ENCODE measurements around the gene CRIP2. TPM values are rescaled to one million over a fixed set of nuclear protein-coding genes. Genes with fewer than 3 reads are reported as not detected.

The CRIP2 gene
- total RNA-seq, 1 experiment from 2014 or later = 1.5 TPM

DNA sequence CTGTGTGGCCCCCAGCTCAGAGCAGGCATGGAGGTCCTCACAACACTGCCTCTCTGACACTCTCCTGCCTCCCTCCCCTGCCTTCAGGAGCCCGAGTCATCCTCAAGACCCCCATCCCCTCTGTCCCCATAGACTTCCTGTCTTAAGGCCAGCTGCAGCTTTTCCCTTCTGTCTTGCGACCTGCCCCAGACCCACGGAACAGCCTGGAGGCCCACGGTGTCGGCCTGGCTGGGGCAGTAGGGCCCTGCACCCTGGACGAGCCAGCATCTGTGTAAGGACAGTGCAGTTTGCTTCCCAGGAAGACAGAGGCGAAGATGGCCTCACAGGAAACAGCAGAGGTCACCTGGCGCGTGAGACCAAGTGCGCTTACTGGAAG lies 26.1 kb downstream of the CRIP2 start:
- ChIA-PET POLR2A (no interaction called here), CTCF (no interaction called here)
- Histone ChIP-seq H3K9me3 (no peaks in the 10 kb centered on the region), H3K36me3 (ENCODE audit: control insufficient read depth, insufficient read depth, low read length) (no peaks in the 10 kb centered on the region), H3K27me3 (replicated peaks; ENCODE audit: control insufficient read depth, insufficient read depth, low read length) (no peaks in the 10 kb centered on the region), H3K4me1 (no peaks in the 10 kb centered on the region), H3K4me3 (ENCODE audit: low read depth, low read length) (no peak overlapping the region)
- no peaks in the 10 kb centered on the region for H3K4me1 Mint-ChIP-seq (ENCODE audit: low read depth, unreplicated experiment)
- TF ChIP-seq, protein P1, sequence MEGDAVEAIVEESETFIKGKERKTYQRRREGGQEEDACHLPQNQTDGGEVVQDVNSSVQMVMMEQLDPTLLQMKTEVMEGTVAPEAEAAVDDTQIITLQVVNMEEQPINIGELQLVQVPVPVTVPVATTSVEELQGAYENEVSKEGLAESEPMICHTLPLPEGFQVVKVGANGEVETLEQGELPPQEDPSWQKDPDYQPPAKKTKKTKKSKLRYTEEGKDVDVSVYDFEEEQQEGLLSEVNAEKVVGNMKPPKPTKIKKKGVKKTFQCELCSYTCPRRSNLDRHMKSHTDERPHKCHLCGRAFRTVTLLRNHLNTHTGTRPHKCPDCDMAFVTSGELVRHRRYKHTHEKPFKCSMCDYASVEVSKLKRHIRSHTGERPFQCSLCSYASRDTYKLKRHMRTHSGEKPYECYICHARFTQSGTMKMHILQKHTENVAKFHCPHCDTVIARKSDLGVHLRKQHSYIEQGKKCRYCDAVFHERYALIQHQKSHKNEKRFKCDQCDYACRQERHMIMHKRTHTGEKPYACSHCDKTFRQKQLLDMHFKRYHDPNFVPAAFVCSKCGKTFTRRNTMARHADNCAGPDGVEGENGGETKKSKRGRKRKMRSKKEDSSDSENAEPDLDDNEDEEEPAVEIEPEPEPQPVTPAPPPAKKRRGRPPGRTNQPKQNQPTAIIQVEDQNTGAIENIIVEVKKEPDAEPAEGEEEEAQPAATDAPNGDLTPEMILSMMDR (IDR thresholded peaks at IDR 0.05; ENCODE audit: insufficient read depth in 1 of 2, low read depth in 1 of 2, low read length in 1 of 2, severe bottlenecking in 1 of 2, unreplicated experiment in 1 of 2) = no peak
- H3K36me3 Mint-ChIP-seq (ENCODE audit: insufficient read depth, unreplicated experiment) = peaks cover 34% of the 10 kb centered on the region
- BruUV-seq (replicated peaks) = no TSS peak
- no peak overlapping the region for H3K27ac Mint-ChIP-seq (ENCODE audit: unreplicated experiment)
- H3K27me3 Mint-ChIP-seq (ENCODE audit: insufficient read depth, unreplicated experiment) = peaks cover 2% of the 10 kb centered on the region
- no peak for DNase-seq
- no peak overlapping the region for H3K4me3 Mint-ChIP-seq (ENCODE audit: unreplicated experiment)
- intact Hi-C loops (cut with micrococcal nuclease; ENCODE audit: unreplicated experiment) = no loop called here
- no peaks in the 10 kb centered on the region for H3K9me3 Mint-ChIP-seq (ENCODE audit: unreplicated experiment)

DNA sequence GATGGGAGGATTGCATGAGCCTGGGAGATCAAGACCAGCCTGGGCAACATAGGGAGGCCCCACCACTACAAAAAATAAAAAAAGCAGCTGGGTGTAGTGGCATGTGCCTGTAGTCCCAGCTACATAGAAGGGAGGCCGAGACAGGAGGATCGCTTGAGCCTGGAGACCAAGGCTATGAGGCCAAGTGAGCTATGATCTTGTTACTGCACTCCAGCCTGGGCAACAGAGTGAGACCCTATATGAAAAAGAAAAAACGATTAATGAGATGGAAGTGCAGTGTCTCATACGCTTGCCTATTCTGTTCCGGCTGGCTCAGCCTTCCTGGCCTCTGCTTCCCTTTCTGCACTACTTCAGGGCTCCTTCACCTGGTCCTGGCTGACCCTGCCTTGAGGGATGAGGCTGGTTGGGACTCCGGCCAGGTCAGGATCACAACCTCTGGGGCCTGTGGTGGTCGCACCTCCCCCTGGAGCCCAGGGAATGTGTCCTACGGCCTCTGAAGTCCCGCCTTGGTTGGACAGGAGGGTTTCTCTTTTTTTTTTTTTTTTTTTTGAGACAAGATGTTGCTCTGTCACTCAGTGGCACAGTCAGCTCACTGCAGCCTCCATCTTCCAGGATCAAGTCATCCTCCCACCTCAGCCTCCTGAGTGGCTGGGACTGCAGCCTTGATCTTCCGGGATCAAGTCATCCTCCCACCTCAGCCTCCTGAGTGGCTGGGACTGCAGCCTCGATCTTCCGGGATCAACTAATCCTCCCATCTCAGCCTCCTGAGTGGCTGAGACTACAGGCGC lies 27.1 kb downstream of the CRIP2 start:
- no peak for DNase-seq
- Mint-ChIP-seq H3K4me3 (ENCODE audit: unreplicated experiment) (no peak overlapping the region), H3K36me3 (ENCODE audit: insufficient read depth, unreplicated experiment) (peaks cover 34% of the 10 kb centered on the region), H3K4me1 (ENCODE audit: low read depth, unreplicated experiment) (no peaks in the 10 kb centered on the region), H3K9me3 (ENCODE audit: unreplicated experiment) (no peaks in the 10 kb centered on the region), H3K27ac (ENCODE audit: unreplicated experiment) (no peak overlapping the region), H3K27me3 (ENCODE audit: insufficient read depth, unreplicated experiment) (peaks cover 2% of the 10 kb centered on the region)
- no peak overlapping the region for H3K4me3 ChIP-seq (ENCODE audit: low read depth, low read length)
- no peaks in the 10 kb centered on the region for H3K36me3 ChIP-seq (ENCODE audit: control insufficient read depth, insufficient read depth, low read length)
- no peaks in the 10 kb centered on the region for H3K9me3 ChIP-seq
- TF ChIP-seq, protein P1 (IDR thresholded peaks at IDR 0.05; ENCODE audit: insufficient read depth in 1 of 2, low read depth in 1 of 2, low read length in 1 of 2, severe bottlenecking in 1 of 2, unreplicated experiment in 1 of 2) = no peak
- ChIA-PET POLR2A (no interaction called here), CTCF (no interaction called here)
- BruUV-seq (replicated peaks) = no TSS peak
- H3K4me1 ChIP-seq = no peaks in the 10 kb centered on the region
- intact Hi-C loops (cut with micrococcal nuclease; ENCODE audit: unreplicated experiment) = no loop called here
- no peaks in the 10 kb centered on the region for H3K27me3 ChIP-seq (replicated peaks; ENCODE audit: control insufficient read depth, insufficient read depth, low read length)

DNA sequence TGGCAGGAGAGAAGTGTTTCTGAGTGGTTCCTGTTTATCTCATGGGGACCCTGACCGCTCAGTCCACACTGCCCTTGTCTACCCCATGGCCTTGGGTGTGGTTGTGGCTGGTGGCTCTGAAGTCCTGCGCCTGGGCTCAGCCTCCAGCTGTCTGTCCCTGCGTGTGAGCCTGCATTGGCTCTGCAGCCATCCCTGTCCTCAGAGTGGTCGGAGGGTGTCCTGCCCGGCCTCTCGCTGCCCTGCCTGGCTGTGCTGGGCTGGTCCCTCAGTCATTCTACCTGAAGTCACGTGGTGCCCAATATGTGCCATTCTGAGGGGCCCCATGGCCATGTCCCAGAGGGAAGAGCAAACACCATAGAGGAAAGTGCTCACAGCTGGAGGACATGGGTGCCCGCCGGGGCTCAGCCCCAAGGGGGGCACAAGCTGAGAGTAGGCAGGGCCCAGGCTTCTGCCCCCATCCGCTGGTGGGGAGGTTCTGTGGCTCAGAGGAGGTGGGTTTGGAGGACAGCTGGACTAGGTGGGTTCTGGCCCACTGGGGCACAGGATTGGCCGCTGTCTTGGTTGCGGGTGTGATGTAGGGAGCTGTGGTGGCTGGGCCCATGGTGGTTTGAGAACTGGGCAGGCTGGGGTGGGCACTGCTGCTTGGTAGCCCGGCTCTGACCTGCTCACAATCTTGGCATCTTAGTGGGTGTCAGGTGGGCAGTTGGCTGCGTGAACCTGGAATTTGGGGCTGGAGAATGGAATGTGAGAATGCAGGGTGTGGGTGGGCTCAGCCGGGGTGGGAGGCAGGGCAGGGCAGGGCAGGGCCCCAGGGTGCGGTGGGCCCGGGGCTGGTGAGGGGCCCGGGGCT lies 28.1 kb downstream of the CRIP2 start:
- Mint-ChIP-seq H3K4me3 (ENCODE audit: unreplicated experiment) (no peak overlapping the region), H3K27ac (ENCODE audit: unreplicated experiment) (peak overlapping the region; percentile 17), H3K27me3 (ENCODE audit: insufficient read depth, unreplicated experiment) (peaks cover 5% of the 10 kb centered on the region), H3K4me1 (ENCODE audit: low read depth, unreplicated experiment) (peaks cover 2% of the 10 kb centered on the region), H3K36me3 (ENCODE audit: insufficient read depth, unreplicated experiment) (peaks cover 30% of the 10 kb centered on the region), H3K9me3 (ENCODE audit: unreplicated experiment) (no peaks in the 10 kb centered on the region)
- TF ChIP-seq, protein P1 (IDR thresholded peaks at IDR 0.05; ENCODE audit: insufficient read depth in 1 of 2, low read depth in 1 of 2, low read length in 1 of 2, severe bottlenecking in 1 of 2, unreplicated experiment in 1 of 2) = no peak
- Histone ChIP-seq H3K36me3 (ENCODE audit: control insufficient read depth, insufficient read depth, low read length) (no peaks in the 10 kb centered on the region), H3K27me3 (replicated peaks; ENCODE audit: control insufficient read depth, insufficient read depth, low read length) (no peaks in the 10 kb centered on the region), H3K4me3 (ENCODE audit: low read depth, low read length) (no peak overlapping the region), H3K4me1 (no peaks in the 10 kb centered on the region), H3K9me3 (no peaks in the 10 kb centered on the region)
- intact Hi-C loops (cut with micrococcal nuclease; ENCODE audit: unreplicated experiment) = no loop called here
- POLR2A ChIA-PET = no interaction called here
- DNase-seq = no peak
- CTCF ChIA-PET = no interaction called here
- BruUV-seq (replicated peaks) = no TSS peak
